GM18511 (cell line): Measurements from ENCODE around the gene DPEP2.
"Not testable (repeated sequence)": the region's sequence is repeated elsewhere in the genome, so short reads cannot be mapped to it uniquely, and the experiment has no call there.

Source experiments
- ATAC-seq: cut with Tn5 transposase; IDR thresholded peaks from one replicate; pipeline ENCODE4 v1.9.1; 2021; ENCODE audit warnings: mild to moderate bottlenecking, moderate library complexity; ENCODE audit not compliant: unreplicated experiment

Gene DPEP2, protein sequence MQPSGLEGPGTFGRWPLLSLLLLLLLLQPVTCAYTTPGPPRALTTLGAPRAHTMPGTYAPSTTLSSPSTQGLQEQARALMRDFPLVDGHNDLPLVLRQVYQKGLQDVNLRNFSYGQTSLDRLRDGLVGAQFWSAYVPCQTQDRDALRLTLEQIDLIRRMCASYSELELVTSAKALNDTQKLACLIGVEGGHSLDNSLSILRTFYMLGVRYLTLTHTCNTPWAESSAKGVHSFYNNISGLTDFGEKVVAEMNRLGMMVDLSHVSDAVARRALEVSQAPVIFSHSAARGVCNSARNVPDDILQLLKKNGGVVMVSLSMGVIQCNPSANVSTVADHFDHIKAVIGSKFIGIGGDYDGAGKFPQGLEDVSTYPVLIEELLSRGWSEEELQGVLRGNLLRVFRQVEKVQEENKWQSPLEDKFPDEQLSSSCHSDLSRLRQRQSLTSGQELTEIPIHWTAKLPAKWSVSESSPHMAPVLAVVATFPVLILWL

DNA sequence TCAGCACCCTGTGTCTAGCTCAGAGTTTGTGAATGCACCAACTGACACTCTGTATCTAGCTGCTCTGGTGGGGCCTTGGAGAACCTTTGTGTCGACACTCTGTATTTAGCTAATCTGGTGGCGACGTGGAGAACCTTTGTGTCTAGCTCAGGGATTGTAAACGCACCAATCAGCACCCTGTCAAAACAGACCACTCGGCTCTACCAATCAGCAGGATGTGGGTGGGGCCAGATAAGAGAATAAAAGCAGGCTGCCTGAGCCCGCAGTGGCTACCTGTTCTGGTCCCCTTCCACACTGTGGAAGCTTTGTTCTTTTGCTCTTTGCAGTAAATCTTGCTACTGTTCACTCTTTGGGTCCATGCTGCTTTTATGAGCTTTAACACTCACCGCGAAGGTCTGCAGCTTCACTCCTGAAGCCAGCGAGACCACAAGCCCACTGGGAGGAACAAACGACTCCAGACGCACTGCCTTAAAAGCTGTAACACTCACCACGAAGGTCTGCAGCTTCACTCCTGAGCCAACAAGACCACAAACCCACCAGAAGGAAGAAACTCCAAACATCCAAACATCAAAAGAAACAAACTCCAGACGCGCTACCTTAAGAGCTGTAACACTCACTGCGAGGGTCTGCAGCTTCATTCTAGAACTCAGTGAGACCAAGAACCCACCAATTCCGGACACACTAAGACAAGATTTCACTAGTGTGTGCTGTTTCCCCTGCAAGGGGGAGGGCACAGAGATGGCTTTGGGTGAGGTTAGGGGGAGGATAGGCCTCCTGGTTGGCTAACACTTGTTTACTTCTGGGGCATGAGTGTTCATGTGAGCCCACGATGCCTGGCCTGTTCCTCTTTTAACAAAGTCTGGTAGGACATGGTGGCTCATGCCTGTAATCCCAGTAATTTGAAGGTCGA lies at the start of gene DPEP2:
Gene DPEP2, minus strand, starts transcription at position 706 of the 910 bp plus-strand sequence. CDS start 6,272 bp downstream, outside the sequence.
- ATAC-seq = not testable (repeated sequence)

DNA sequence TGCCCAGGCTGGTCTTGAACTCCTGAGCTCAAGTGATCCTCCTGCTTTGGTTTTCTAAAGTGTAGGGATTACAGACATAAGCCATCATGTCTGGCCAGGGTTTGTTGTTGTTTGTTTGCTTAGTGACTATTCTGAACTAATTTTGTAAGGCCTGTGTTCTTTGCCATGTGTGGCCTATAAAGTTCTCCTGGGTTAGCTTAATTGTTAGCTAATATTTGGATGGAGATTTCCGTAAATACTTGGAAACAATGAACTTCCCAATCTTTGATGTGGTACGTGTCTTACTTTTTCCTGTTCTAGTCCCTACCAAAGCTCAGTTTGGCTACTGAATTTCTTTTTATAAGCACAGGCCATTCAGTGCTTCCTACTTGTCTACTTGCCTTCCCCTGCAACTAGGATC lies 48.7 kb upstream of the DPEP2 start:
- no peak for ATAC-seq

DNA sequence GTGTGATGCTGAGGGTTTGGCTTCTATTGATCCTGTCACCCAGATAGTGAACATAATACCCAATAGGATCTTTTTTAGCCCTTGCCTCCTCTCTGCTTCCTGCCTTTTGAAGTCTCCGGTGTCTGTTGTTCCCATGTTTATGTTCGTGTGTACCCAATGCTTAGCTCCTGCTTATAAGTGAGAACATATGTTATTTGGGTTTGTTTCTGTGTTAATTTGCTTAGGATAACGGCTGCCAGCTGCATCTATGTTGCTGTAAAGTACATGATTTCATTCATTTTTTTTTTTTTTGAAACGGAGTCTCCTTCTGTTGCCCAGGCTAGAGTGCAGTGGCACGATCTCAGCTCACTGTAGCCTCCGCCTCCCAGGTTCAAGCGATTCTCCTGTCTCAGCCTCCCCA lies 46.8 kb upstream of the DPEP2 start:
- ATAC-seq = no peak

DNA sequence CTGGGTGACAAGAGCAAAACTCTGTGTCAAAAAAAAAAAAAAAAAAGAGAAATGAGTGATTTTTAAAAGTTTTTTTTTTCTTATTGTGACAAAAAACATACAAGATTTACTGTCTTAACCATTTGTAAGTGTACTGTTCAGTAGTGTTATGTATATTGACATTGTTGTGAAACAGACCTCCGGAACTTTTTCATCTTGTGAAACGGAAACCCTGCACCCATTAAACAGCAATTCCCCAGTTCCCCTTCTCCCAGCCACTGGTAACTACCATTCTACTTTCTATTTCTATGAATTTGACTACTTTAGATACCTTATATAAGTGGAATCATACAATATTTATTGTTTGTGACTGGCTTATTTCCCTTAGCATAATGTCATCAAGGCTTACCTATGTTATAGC lies 42.5 kb upstream of the DPEP2 start:
- ATAC-seq = no peak

DNA sequence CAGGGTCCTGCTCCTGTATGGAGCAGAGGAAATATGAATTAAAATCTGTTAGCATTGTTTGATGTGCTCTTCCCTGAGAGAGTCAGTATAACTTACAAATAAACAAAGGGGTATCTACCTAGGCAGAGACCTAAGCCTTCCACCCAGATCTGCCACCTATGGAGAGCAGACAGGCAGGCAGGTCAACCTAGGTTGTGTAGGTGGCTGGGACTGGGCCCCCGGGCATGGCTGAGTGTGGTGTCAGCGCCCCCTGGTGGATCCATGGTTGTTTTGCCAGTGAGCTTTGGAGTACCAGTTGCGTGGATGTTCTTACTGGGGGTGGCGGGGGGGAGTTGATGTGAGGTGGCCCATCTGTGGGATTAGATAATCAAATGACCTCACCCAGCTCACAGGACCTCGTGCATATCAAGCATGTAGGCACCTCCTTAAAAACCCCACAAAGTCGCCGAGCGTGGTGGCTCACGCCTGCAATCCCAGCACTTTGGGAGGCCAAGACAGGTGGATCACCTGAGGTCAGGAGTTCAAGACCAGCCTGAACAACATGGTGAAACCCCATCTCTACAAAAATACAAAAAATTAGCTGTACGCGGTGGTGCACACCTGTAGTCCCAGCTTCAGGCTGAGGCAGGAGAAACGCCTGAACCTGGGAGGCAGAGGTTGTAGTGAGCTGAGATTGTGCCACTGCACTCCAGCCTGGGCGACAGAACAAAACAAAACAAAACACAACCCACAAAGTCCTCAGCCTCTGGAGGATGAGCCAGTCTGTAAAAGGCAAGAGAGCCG lies 41.4 kb upstream of the DPEP2 start:
- ATAC-seq = peak; percentile 80

DNA sequence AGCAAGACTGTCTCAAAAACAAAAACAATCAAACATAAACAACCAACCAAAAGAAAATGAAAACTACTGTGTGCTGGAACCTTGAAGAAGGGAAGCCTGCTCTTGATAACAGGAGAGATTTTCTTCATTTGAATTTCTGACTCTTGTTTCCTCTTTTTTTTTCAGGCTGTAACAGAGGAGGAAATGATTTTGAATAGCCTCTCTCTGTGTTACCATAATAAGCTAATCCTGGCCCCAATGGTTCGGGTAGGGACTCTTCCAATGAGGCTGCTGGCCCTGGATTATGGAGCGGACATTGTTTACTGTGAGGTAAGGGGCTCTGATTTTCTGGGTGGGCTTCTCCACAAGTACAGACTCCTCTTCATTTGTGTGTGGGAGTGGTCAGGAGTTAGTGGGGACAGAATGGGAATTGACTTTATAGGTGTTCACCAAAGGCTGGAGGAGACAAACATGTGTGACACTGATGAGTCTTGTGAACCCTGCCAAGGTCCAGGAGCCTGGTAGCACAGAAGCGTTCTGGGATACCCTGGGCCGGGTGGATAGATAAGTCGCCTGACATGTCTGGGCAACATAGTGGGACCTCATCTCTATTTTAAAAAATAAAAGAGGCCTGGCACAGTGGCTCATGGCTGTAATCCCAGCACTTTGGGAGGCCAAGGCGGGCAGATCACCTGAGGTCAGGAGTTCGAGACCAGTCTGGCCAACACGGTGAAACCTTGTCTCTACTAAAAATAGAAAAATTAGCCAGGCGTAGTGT lies 38.7 kb upstream of the DPEP2 start:
- no peak for ATAC-seq

DNA sequence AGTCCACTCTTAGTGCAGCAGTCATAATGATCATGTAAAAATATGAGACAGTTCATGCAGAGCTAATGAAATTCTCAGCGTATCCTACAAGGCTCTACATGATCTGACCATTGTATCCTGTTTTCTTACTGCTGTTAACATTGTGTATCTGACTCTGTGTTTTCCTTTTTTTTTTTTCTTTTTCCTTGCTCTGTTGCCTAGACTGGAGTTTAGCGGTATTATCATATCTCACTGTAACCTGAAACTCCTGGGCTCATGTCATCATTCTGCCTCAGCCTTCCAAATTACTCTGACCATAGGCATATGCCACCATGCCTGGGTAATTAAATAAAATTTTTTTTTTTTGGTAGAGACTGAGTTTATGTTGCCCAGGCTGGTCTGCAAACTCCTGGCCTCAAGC lies 35.9 kb upstream of the DPEP2 start:
- no peak for ATAC-seq

DNA sequence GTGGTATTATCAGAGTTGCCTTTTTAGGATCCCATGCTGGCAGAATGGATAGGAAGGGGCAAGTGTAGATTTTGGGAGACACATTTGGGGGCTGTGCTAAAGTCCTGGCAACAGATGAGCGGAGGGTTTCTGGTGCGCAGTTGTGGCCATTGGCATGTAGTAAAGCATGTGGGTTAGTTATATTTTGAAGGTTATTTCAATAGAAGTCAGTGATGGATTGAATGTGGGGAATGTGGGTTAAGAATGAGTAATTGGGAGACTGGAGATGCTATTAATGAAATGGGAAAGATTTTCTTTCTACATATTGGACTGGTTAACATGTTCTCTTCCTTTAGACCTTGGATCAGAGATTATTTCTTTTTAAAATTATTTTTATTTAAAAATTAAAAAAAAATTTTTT lies 33.8 kb upstream of the DPEP2 start:
- ATAC-seq = no peak

DNA sequence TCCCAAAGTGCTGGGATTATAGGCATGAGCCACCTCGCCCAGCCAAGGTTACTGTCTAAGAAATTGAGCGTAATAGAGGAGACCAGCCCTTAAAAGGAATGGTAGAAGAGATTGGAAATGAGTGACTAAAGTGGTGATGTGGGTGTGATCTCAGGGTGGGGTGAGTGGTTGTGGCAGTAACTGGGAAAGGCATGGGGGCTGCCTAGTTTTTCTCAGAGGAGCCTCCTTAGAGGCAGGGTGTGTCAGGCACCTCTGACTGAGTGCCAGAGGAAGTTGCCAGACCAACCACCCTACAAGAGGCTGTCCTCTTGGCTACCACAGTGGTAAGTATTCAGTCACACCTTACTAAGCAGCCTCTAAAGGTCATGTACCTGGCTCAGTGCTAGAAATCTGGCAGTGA lies 32.7 kb upstream of the DPEP2 start:
- ATAC-seq = no peak

DNA sequence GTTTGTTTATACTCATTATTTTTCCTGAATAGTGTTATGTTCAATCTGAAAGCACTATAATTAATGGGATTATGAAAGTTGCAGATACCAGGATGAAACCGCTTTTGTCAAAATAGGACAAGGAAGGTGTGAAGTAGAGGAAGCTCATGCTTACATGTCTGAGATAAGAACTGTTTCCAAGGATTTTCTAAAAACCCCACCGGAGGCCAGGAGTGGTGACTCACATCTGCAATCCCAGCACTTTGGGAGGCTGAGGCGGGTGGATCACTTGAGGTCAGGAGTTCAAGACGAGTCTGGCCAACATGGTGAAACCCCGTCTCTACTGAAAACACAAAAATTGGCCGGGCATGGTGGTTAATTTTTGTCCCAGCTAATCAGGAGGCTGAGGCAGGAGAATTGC lies 30.8 kb upstream of the DPEP2 start:
- ATAC-seq = not testable (repeated sequence)

DNA sequence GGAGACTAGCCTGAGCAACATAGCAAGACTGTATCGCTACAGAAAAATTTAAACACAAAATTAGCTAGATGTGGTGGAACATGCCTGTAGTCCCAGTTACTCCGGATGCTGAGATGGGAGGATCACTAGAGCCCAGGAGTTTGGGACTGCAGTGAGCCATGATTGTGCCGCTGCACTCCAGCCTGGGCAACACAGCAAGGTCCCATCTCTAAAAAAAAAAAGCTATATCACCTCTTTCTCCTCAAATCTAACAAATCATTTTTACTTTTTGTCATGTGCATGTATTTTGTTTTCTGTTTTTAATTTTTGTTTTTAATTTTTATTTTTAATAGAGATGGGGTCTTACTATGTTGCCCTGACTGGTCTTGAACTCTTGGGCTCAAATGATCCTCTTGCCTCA lies 29.7 kb upstream of the DPEP2 start:
- ATAC-seq = no peak

DNA sequence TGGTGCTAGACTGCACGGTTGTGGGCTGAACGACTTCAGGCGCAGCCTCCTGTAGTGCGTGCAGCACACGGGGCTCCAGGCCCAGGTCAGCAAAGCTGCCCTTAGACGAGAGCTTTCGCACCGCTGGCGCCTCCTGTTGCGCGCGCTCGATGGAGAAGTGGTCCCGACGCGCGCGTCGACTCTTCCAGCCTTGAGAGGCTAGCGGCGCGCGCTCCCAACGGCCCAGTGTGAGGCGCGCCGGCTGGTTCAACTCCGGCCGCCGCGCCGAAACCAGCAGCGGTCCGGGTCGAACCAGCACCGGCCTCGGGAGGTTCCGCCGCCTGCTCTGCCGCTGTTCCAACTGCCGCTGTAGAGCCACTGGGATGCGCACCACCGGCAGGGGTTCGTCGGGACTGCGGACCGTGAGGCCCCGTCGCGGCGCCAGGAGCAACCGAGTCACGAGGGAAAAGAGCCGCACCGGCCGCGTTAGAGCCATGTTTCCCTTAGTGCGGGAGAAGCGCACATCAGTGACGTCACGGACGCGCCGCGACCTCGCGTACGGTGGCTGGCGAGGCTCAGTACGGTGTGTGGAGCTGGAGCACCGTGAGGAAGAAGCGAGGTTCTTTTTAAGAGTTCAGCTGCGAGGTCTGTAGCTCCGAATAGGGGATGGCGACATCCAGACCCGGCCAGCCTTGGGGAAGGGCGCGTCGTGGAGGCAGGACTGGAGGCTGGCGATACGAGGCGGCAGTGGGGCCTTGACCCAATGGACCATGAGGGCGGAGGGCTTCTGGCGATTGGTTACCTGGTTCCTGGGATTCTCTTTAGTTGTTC lies 23.6 kb upstream of the DPEP2 start, which contains the start of the genes DDX28 and DUS2:
Gene DDX28, minus strand, starts transcription at position 505 of the 810 bp plus-strand sequence. Its CDS starts 30 bp downstream, at position 475.
Gene DUS2, plus strand, starts transcription at position 557 of the 810 bp plus-strand sequence. CDS start 14,740 bp downstream, outside the sequence.
- peak; percentile 88 for ATAC-seq

DNA sequence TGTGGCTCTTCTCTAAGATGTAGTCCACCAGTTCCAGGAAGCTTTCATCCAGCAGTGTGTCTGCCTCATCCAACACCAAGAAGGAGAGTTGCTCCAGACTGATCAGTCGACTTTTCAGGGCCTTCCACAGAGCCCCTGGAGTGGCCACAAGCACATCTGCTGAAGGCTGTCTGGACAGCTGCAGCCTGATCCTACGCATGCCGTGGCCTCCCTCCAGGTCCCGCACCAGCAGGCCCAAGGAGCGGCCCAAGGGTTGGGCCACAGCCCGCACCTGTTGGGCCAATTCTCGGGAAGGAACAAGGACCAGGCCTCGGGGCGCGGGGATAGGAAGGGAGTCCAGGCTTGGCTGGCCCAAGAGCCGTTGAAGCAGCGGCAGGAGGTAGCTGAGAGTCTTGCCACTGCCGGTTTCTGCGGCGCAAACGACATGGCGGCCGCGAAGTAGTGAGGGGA lies 23.0 kb upstream of the DPEP2 start:
- ATAC-seq = no peak

DNA sequence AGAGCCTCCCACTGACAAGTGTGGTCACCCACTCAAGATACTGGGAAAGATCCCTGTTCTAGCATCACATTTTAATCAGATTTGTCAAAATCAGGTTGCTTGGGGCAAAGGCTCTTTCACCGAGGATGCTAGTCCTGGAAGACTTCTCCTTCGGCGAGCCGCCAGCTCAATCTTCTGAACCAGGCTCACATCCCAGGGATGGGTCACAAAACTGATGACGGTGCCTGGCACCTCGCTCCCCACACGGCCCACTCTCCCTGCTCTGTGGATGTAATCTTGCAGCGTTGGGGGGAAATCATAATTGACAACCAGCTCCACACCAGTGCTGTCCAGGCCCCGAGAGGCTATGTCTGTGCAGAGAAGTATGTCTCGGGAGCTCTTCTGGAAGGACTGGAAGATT lies 22.2 kb upstream of the DPEP2 start:
- no peak for ATAC-seq

DNA sequence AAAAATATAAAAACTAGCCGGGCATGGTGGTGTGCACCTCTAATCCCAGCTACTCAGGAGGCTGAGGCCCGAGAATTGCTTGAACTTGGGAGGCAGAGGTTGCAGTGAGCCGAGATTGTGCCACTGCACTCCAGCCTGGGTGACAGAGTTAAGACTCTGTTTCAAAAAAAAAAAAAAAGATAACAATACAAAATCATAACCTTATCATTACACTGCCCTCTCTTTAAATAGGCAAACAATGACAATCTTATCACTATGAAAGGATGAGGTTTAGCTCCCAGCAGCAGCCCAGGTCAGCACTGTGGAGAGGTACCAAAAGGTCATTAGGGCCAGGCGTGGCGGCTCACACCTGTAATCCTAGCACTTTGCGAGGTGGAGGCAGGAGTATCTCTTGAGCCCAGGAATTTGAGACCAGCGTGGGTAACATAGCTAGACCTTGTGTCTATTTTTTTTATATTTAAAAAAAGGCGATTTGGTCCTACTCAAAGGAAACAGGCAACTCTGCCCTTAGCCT lies 19.9 kb upstream of the DPEP2 start:
- ATAC-seq = no peak

DNA sequence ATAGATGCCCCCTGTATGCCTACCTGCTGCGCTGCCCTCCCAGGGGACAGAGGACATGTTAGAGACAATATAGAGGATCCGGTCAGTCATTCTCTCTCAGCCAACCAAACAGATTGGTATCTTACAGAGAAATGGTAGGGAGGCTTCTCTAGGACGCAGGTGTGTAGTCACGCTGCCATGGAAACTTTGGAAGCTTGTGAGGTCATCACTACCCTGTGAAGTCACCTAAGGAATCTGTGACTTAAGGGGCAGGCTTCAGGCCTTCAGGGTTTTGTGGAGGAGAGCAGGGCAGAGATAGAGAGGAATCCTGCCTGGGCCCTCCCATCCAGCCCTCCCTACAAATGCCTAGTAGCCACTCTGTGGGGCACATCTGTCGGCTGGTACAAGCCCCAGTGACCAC lies 16.4 kb upstream of the DPEP2 start, which contains the start of gene DPEP2NB:
Gene DPEP2NB, minus strand, starts transcription at position 231 of the 400 bp plus-strand sequence. Its CDS starts 141 bp downstream, at position 90.
- ATAC-seq = no peak

DNA sequence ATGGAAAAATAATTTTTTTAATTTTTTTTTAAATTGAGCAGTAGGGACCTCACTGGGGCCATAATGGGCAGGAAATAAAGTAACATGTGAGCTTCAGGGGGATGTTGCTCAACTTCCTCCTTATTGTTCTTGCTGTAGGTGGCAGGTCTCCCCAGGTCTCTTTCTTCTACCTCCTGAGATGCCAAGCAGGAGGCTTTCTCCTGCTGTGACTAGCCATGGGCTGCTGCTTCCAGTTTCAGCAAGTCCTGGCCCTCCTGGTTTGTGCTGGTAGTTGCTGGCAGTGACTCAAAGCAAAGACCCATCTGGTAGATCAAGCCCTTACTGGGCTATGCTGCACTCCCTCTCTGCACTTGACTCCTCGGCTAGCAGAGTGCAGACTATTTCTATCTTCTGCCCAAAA lies 14.2 kb upstream of the DPEP2 start:
- no peak for ATAC-seq

DNA sequence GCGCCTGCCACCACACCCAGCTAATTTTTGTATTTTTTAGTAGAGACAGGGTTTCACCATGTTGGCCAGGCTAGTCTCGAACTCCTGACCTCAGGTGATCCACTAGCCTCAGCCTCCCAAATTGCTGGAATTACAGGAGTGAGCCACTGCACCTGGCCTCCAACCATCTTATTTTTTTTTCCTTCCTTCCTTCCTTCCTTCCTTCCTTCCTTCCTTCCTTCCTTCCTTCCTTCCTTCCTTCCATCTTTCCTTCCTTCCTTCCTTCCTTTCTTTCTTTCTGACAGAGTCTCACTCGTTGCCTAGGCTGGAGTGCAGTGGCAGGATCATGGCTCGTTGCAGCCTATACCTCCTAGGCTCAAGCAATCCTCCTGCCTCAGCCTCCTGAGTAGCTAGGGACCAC lies 10.6 kb upstream of the DPEP2 start:
- not testable (repeated sequence) for ATAC-seq
